ENCODE measurements around the gene PARPBP. TPM values are rescaled to one million over a fixed set of nuclear protein-coding genes. Genes with fewer than 3 reads are reported as not detected.
"Not testable (repeated sequence)": the region's sequence is repeated elsewhere in the genome, so short reads cannot be mapped to it uniquely, and the experiment has no call there.

PARPBP gene
- polyA plus RNA-seq, 3 donors = 0.68 to 1.8 (median 1.6) TPM

DNA sequence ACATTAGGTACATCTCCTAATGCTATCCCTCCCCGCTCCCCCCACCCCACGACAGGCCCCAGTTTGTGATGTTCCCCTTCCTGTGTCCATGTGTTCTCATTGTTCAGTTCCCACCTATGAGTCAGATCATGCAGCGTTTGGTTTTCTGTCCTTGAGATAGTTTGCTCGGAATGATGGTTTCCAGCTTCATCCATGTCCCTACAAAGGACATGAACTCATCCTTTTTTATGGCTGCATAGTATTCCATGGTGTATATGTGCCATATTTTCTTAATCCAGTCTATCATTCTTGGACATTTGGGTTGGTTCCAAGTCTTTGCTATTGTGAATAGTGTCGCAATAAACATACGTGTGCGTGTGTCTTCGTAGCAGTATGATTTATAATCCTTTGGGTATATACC lies 17.6 kb downstream of the PARPBP start:
- H3K27ac Mint-ChIP-seq = peak overlapping the region in 1 of 7 donors; percentile 59

DNA sequence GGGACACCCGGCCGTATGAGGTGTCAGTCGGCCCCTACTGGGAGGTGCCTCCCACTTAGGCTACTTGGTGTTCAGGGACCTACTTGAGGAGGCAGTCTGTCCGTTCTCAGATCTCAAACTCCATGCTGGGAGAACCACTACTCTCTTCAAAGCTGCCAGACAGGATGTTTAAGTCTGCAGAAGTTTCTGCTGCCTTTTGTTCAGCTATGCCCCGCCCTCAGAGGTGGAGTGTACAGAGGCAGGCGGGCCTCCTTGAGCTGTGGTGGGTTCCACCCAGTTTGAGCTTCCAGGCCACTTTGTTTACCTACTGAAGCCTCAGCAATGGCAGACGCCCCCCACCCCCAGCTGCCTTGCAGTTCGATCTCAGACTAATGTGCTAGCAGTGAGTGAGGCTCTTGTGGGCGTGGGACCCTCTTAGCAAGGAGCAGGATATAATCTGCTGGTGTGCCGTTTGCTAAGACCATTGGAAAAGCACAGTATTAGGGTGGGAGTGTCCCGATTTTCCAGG lies 22.9 kb downstream of the PARPBP start:
- peaks cover 0 to 10% of the 10 kb centered on the region in 2 donors for H3K36me3 ChIP-seq (replicated peaks in 1 of 2; ENCODE audit: control insufficient read depth in 1 of 2, insufficient read depth in 2 of 2, low read length in 2 of 2)
- H3K27me3 ChIP-seq (ENCODE audit: control insufficient read depth in 2 of 2, insufficient read depth in 2 of 2, low read length in 2 of 2); H3K4me1 Mint-ChIP-seq; H3K9me3 Mint-ChIP-seq; H3K79me2 ChIP-seq (ENCODE audit: insufficient read depth, low read length); H3K4me1 ChIP-seq (ENCODE audit: control insufficient read depth in 1 of 2, insufficient read depth in 2 of 2, low read length in 2 of 2); H3K4me2 ChIP-seq (replicated peaks; ENCODE audit: extremely low read depth, low read length, poor library complexity, severe bottlenecking); intact Hi-C loops (cut with micrococcal nuclease); H3K4me3 ChIP-seq (replicated peaks in 1 of 3; ENCODE audit: low read depth in 2 of 3, low read length in 3 of 3); H4K20me1 ChIP-seq (ENCODE audit: insufficient read depth, low read length); H3K9me3 ChIP-seq (replicated peaks in 1 of 2; ENCODE audit: control insufficient read depth in 1 of 2, insufficient read depth in 1 of 2, low read length in 2 of 2); H3K4me3 Mint-ChIP-seq; H3K27ac ChIP-seq (ENCODE audit: low read depth in 1 of 2, low read length in 2 of 2); H2AFZ ChIP-seq (ENCODE audit: insufficient read depth, low read depth, low read length, poor library complexity, severe bottlenecking); H3K27me3 Mint-ChIP-seq (ENCODE audit: low read depth in 3 of 3); H3K9ac ChIP-seq (ENCODE audit: insufficient read depth, low read length, poor library complexity, severe bottlenecking); DNase-seq: not testable (repeated sequence)
- WGBS (ENCODE audit: insufficient coverage) = 96% methylated on average over 9 of the region's 11 CpGs
- Mint-ChIP-seq H3K36me3 (peaks cover 41 to 52% of the 10 kb centered on the region in 2 donors), H3K27ac (peak overlapping the region in 2 of 7 donors; percentile 24 to 78)

More for the DNA sequence above, 17.6 kb downstream of the PARPBP start:
- peaks cover 3 to 12% (median 4%) of the 10 kb centered on the region in 7 donors for H3K9me3 Mint-ChIP-seq
- H3K27me3 Mint-ChIP-seq (ENCODE audit: low read depth in 3 of 3); H3K27ac ChIP-seq (ENCODE audit: low read depth in 1 of 2, low read length in 2 of 2); H3K27me3 ChIP-seq (ENCODE audit: control insufficient read depth in 2 of 2, insufficient read depth in 2 of 2, low read length in 2 of 2); intact Hi-C loops (cut with micrococcal nuclease); H3K4me3 Mint-ChIP-seq; H3K9me3 ChIP-seq (replicated peaks in 1 of 2; ENCODE audit: control insufficient read depth in 1 of 2, insufficient read depth in 1 of 2, low read length in 2 of 2); DNase-seq; H4K20me1 ChIP-seq (ENCODE audit: insufficient read depth, low read length); H2AFZ ChIP-seq (ENCODE audit: insufficient read depth, low read depth, low read length, poor library complexity, severe bottlenecking); H3K4me3 ChIP-seq (replicated peaks in 1 of 3; ENCODE audit: low read depth in 2 of 3, low read length in 3 of 3); H3K9ac ChIP-seq (ENCODE audit: insufficient read depth, low read length, poor library complexity, severe bottlenecking); H3K79me2 ChIP-seq (ENCODE audit: insufficient read depth, low read length); H3K4me1 ChIP-seq (ENCODE audit: control insufficient read depth in 1 of 2, insufficient read depth in 2 of 2, low read length in 2 of 2); H3K4me1 Mint-ChIP-seq; H3K4me2 ChIP-seq (replicated peaks; ENCODE audit: extremely low read depth, low read length, poor library complexity, severe bottlenecking): not testable (repeated sequence)
- H3K36me3 ChIP-seq (replicated peaks in 1 of 2; ENCODE audit: control insufficient read depth in 1 of 2, insufficient read depth in 2 of 2, low read length in 2 of 2) = peaks cover 0 to 18% of the 10 kb centered on the region in 2 donors
- WGBS (ENCODE audit: insufficient coverage) = 100% methylated on average over 3 of the region's 8 CpGs
- H3K36me3 Mint-ChIP-seq = peaks cover 53 to 70% of the 10 kb centered on the region in 2 donors

DNA sequence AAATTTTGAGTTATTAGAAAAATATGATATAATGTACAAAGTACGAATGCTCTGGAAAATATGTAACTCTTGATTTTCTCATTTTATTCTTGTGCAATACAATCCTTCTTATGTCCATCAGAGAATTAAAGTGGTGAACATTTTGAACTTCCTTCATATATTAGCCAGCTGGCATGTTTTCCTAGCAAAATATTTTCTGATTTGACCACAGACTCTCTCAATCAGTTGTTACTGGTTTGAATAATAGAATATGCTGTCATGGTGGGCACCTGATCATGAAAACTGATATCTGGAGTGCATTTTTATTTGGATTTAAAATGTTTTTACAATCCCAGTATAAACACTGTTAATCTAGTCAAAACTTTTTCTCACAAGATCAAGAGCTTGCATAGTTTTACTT lies 24.2 kb downstream of the PARPBP start:
- DNase-seq = no peak
- TF ChIP-seq, protein P1, sequence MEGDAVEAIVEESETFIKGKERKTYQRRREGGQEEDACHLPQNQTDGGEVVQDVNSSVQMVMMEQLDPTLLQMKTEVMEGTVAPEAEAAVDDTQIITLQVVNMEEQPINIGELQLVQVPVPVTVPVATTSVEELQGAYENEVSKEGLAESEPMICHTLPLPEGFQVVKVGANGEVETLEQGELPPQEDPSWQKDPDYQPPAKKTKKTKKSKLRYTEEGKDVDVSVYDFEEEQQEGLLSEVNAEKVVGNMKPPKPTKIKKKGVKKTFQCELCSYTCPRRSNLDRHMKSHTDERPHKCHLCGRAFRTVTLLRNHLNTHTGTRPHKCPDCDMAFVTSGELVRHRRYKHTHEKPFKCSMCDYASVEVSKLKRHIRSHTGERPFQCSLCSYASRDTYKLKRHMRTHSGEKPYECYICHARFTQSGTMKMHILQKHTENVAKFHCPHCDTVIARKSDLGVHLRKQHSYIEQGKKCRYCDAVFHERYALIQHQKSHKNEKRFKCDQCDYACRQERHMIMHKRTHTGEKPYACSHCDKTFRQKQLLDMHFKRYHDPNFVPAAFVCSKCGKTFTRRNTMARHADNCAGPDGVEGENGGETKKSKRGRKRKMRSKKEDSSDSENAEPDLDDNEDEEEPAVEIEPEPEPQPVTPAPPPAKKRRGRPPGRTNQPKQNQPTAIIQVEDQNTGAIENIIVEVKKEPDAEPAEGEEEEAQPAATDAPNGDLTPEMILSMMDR (IDR thresholded peaks at IDR 0.05) = no peak
- Histone ChIP-seq H2AFZ (ENCODE audit: insufficient read depth, low read depth, low read length, poor library complexity, severe bottlenecking) (no peak overlapping the region), H3K9me3 (replicated peaks in 1 of 2; ENCODE audit: control insufficient read depth in 1 of 2, insufficient read depth in 1 of 2, low read length in 2 of 2) (no peaks in the 10 kb centered on the region), H3K79me2 (ENCODE audit: insufficient read depth, low read length) (no peaks in the 10 kb centered on the region), H3K4me1 (ENCODE audit: control insufficient read depth in 1 of 2, insufficient read depth in 2 of 2, low read length in 2 of 2) (no peaks in the 10 kb centered on the region), H4K20me1 (ENCODE audit: insufficient read depth, low read length) (no peaks in the 10 kb centered on the region), H3K9ac (ENCODE audit: insufficient read depth, low read length, poor library complexity, severe bottlenecking) (no peak overlapping the region), H3K4me3 (replicated peaks in 1 of 3; ENCODE audit: low read depth in 2 of 3, low read length in 3 of 3) (no peak overlapping the region), H3K36me3 (replicated peaks in 1 of 2; ENCODE audit: control insufficient read depth in 1 of 2, insufficient read depth in 2 of 2, low read length in 2 of 2) (peaks cover 0 to 11% of the 10 kb centered on the region in 2 donors), H3K27ac (ENCODE audit: low read depth in 1 of 2, low read length in 2 of 2) (no peak overlapping the region), H3K4me2 (replicated peaks; ENCODE audit: extremely low read depth, low read length, poor library complexity, severe bottlenecking) (no peak overlapping the region), H3K27me3 (ENCODE audit: control insufficient read depth in 2 of 2, insufficient read depth in 2 of 2, low read length in 2 of 2) (no peaks in the 10 kb centered on the region)
- Mint-ChIP-seq H3K27me3 (ENCODE audit: low read depth in 3 of 3) (peaks cover 0 to 2% (median 0%) of the 10 kb centered on the region in 3 donors), H3K9me3 (peaks cover 0 to 5% (median 2%) of the 10 kb centered on the region in 7 donors), H3K4me1 (no peaks in the 10 kb centered on the region), H3K27ac (no peak overlapping the region), H3K4me3 (no peak overlapping the region), H3K36me3 (peaks cover 32 to 48% of the 10 kb centered on the region in 2 donors)
- WGBS (ENCODE audit: insufficient coverage) = no CpG with 5 or more reads among the region's 1 CpG
- intact Hi-C loops (cut with micrococcal nuclease) = no loop called here

DNA sequence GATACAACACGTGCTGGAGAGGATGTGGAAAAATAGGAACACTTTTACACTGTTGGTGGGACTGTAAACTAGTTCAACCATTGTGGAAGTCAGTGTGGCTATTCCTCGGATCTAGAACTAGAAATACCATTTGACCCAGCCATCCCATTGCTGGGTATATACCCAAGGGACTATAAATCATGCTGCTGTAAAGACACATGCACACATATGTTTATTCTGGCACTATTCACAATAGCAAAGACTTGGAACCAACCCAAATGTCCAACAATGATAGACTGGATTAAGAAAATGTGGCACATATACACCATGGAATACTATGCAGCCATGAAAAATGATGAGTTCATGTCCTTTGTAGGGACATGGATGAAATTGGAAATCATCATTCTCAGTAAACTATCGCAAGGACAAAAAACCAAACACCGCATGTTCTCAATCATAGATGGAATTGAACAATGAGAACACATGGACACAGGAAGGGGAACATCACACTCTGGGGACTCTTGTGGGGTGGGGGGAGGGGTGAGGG lies 27.1 kb downstream of the PARPBP start:
- H3K27ac Mint-ChIP-seq; H4K20me1 ChIP-seq (ENCODE audit: insufficient read depth, low read length); intact Hi-C loops (cut with micrococcal nuclease); H3K9ac ChIP-seq (ENCODE audit: insufficient read depth, low read length, poor library complexity, severe bottlenecking); H3K27me3 ChIP-seq (ENCODE audit: control insufficient read depth in 2 of 2, insufficient read depth in 2 of 2, low read length in 2 of 2); H3K4me1 ChIP-seq (ENCODE audit: control insufficient read depth in 1 of 2, insufficient read depth in 2 of 2, low read length in 2 of 2); H2AFZ ChIP-seq (ENCODE audit: insufficient read depth, low read depth, low read length, poor library complexity, severe bottlenecking); H3K4me2 ChIP-seq (replicated peaks; ENCODE audit: extremely low read depth, low read length, poor library complexity, severe bottlenecking); H3K9me3 Mint-ChIP-seq; H3K4me3 ChIP-seq (replicated peaks in 1 of 3; ENCODE audit: low read depth in 2 of 3, low read length in 3 of 3); H3K9me3 ChIP-seq (replicated peaks in 1 of 2; ENCODE audit: control insufficient read depth in 1 of 2, insufficient read depth in 1 of 2, low read length in 2 of 2); H3K4me1 Mint-ChIP-seq; H3K27ac ChIP-seq (ENCODE audit: low read depth in 1 of 2, low read length in 2 of 2); DNase-seq; H3K27me3 Mint-ChIP-seq (ENCODE audit: low read depth in 3 of 3); H3K79me2 ChIP-seq (ENCODE audit: insufficient read depth, low read length); H3K4me3 Mint-ChIP-seq: not testable (repeated sequence)
- H3K36me3 Mint-ChIP-seq = peaks cover 31 to 44% of the 10 kb centered on the region in 2 donors
- 100% methylated on average over 2 of the region's 4 CpGs for WGBS (ENCODE audit: insufficient coverage)
- peaks cover 6 to 38% of the 10 kb centered on the region in 2 donors for H3K36me3 ChIP-seq (replicated peaks in 1 of 2; ENCODE audit: control insufficient read depth in 1 of 2, insufficient read depth in 2 of 2, low read length in 2 of 2)
